Dermis blood vessel endothelial cell (primary cell): Measurements from ENCODE around the gene FAM171A2. TPM values are rescaled to one million over a fixed set of nuclear protein-coding genes. Genes with fewer than 3 reads are reported as not detected.
"Not testable (repeated sequence)": the region's sequence is repeated elsewhere in the genome, so short reads cannot be mapped to it uniquely, and the experiment has no call there.

ENCODE experiments used
- DNase-seq: peaks from one replicate; pipeline ENCODE4 v3.0.0; 2010
- total RNA-seq: library from RNA; depleted of rRNA; stranded (reverse); fragments of >200 nt; gene quantifications from 2 replicates; pipeline ENCODE4 v1.2.3, GENCODE V29; 2014

Gene FAM171A2
- total RNA-seq, 1 donor from 2014 or later = 9.7 TPM

GRCh38 chr17:44383363-44383762 is 19.7 kb upstream of the FAM171A2 start:
- DNase-seq = no peak

- no peak for DNase-seq
Observed at GRCh38 chr17:44382917-44383316, 19.3 kb upstream of the FAM171A2 start.

- no peak for DNase-seq
Observed at GRCh38 chr17:44381810-44382305, 18.2 kb upstream of the FAM171A2 start.

GRCh38 chr17:44380767-44381166 is 17.1 kb upstream of the FAM171A2 start:
- no peak for DNase-seq

- no peak for DNase-seq
Observed at GRCh38 chr17:44379887-44380286, 16.2 kb upstream of the FAM171A2 start.

- no peak for DNase-seq
Observed at GRCh38 chr17:44378171-44378705, 14.6 kb upstream of the FAM171A2 start.

- no peak for DNase-seq
Observed at GRCh38 chr17:44376779-44377178, 13.1 kb upstream of the FAM171A2 start.

GRCh38 chr17:44376124-44376523 is 12.5 kb upstream of the FAM171A2 start:
- peak; percentile 48 for DNase-seq

- no peak for DNase-seq
Observed at GRCh38 chr17:44375196-44376017, 11.8 kb upstream of the FAM171A2 start.

- no peak for DNase-seq
Observed at GRCh38 chr17:44374306-44375195, 10.9 kb upstream of the FAM171A2 start.

- DNase-seq = no peak
Observed at GRCh38 chr17:44372036-44372435, 8.4 kb upstream of the FAM171A2 start.

GRCh38 chr17:44369414-44370023 is 5.9 kb upstream of the FAM171A2 start:
- not testable (repeated sequence) for DNase-seq

GRCh38 chr17:44368391-44369243 is 5.0 kb upstream of the FAM171A2 start:
- DNase-seq = not testable (repeated sequence)

- DNase-seq = no peak
Observed at GRCh38 chr17:44367231-44367979, 3.8 kb upstream of the FAM171A2 start.

- not testable (repeated sequence) for DNase-seq
Observed at GRCh38 chr17:44365051-44365450, 1.4 kb upstream of the FAM171A2 start.

GRCh38 chr17:44362949-44363612 is 572 bp downstream of the FAM171A2 start:
- peak; percentile 27 for DNase-seq

GRCh38 chr17:44362459-44362948 is 1.1 kb downstream of the FAM171A2 start:
- no peak for DNase-seq

GRCh38 chr17:44361292-44362260 is 2.1 kb downstream of the FAM171A2 start:
- DNase-seq = no peak

GRCh38 chr17:44360826-44361225 is 2.8 kb downstream of the FAM171A2 start:
- no peak for DNase-seq
